Panc1 (cell line): Measurements from ENCODE around the gene CENPU. TPM values are rescaled to one million over a fixed set of nuclear protein-coding genes. Genes with fewer than 3 reads are reported as not detected.

Source experiments
- ATAC-seq: fragments of 200-7000 bp; cut with Tn5 transposase; 2 replicates; pipeline ENCODE4 v1.9.1; 2020; ENCODE audit warnings: mild to moderate bottlenecking, moderate library complexity
- BruUV-seq: library from RNA; stranded (reverse); fragments of 400-500 nt; replicated peaks from 2 replicates; lab custom pipeline; 2021; lab: Mats Ljungman, UMichigan
- CTCF ChIA-PET: fragments of 300-600 bp; sonication (Branson Sonifier 250); formaldehyde crosslinking; loops from one replicate; lab custom pipeline; 2022; ENCODE audit warnings: antibody characterized with exemption; lab: Charles Lee
- POLR2A ChIA-PET: fragments of 300-600 bp; sonication (Branson Sonifier 250); formaldehyde crosslinking; loops from one replicate; lab custom pipeline; 2022; ENCODE audit warnings: antibody characterized with exemption; lab: Charles Lee
- DNase-seq: peaks from one replicate; pipeline ENCODE4 v3.0.0-alpha.2; 2010; ENCODE audit warnings: low read depth, low spot score
- H3K27ac ChIP-seq: 2 replicates; pipeline ENCODE4 v1.5.1; 2011; ENCODE audit warnings: mild to moderate bottlenecking, low read length, inconsistent platforms
- H3K27me3 ChIP-seq: fragments of 200-500 bp; sonication (Bioruptor generic); 2 replicates; pipeline ENCODE4 v1.6.0; 2014; ENCODE audit warnings: low read length, inconsistent platforms; ENCODE audit not compliant: control insufficient read depth, insufficient read depth
- H3K36me3 ChIP-seq: fragments of 200-500 bp; sonication (Bioruptor generic); 2 replicates; pipeline ENCODE4 v1.5.1; 2014; ENCODE audit warnings: inconsistent platforms, mild to moderate bottlenecking, low read length, moderate library complexity; ENCODE audit not compliant: control insufficient read depth, insufficient read depth
- H3K4me1 ChIP-seq: 2 replicates; pipeline ENCODE4 v1.5.1; 2011; ENCODE audit warnings: inconsistent platforms, mild to moderate bottlenecking, low read length, moderate library complexity; ENCODE audit not compliant: control insufficient read depth, insufficient read depth
- H3K4me3 ChIP-seq, 2 experiments: 2 replicates each; pipeline ENCODE4 v1.5.1; 2011 to 2012; ENCODE audit warnings: low read depth in 2 of 2, low read length in 2 of 2, mild to moderate bottlenecking in 2 of 2, inconsistent platforms in 1 of 2, moderate library complexity in 1 of 2
- H3K9me3 ChIP-seq: fragments of 200-500 bp; sonication (Bioruptor generic); 2 replicates; pipeline ENCODE4 v1.5.1; 2014; ENCODE audit warnings: low read depth, mild to moderate bottlenecking, inconsistent platforms, low read length, moderate library complexity; ENCODE audit not compliant: control insufficient read depth, insufficient read depth
- POLR2AphosphoS5 ChIP-seq: IDR thresholded peaks from 2 replicates; pipeline ENCODE4 v1.6.1; 2012; ENCODE audit warnings: mild to moderate bottlenecking, low read depth, low read length, moderate library complexity
- SIN3A ChIP-seq: IDR thresholded peaks from 2 replicates; pipeline ENCODE4 v1.6.1; 2012; ENCODE audit warnings: low read depth, mild to moderate bottlenecking, low read length, moderate library complexity, borderline replicate concordance; ENCODE audit not compliant: insufficient read depth
- TCF7L2 ChIP-seq: IDR thresholded peaks from 2 replicates; pipeline ENCODE4 v1.6.1; 2011; ENCODE audit warnings: mild to moderate bottlenecking, low read depth, low read length, inconsistent platforms
- in situ Hi-C: cut with HindIII; loops from 2 replicates; pipeline ENCODE4 v1.10.0; 2016; ENCODE audit warnings: low sequenced_read_pairs, low pct_unique_long_range_greater_than_20kb
- intact Hi-C: fragments of 100-400 bp; cut with micrococcal nuclease; formaldehyde crosslinking; loops from one replicate; pipeline ENCODE4 v1.10.0; 2022; ENCODE audit not compliant: unreplicated experiment
- total RNA-seq: library from RNA; stranded (reverse); gene quantifications from one replicate; pipeline ENCODE4 v1.2.1, GENCODE V29; 2021; ENCODE audit not compliant: unreplicated experiment
- TF ChIP-seq, protein P1 (sequence below): fragments of 450-650 bp; IDR thresholded peaks from 2 replicates; pipeline ENCODE4 v1.5.1; 2017; ENCODE audit warnings: mild to moderate bottlenecking
- TF ChIP-seq, protein P2 (sequence below), 2 experiments: IDR thresholded peaks; 2 replicates each; pipeline ENCODE4 v1.6.1; 2011 to 2012; ENCODE audit warnings: low read depth in 2 of 2, control low read depth in 1 of 2, low read length in 1 of 2, mild to moderate bottlenecking in 1 of 2, moderate library complexity in 1 of 2; ENCODE audit not compliant: insufficient read depth in 1 of 2

The CENPU gene
- total RNA-seq, 1 experiment from 2014 or later: 16.6 TPM

DNA sequence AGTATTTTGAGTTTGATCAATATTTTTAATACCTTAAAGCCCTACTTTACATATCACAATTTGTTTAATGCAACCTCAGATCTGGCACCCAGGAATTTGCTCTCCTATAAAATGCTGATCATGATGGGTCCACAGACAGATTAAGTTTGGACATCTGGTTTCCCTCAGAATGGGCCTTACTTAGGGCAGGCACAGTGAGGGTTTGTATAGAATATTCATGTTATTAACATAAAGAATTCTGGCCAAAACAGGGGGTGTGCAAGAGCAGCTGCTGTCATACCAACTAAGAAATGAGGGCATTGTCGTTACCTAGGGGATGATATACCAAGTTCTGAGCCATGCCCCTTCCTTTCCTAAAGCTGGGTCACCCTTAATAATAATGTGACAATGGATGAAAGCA is 37.5 kb upstream of the CENPU start:
- CTCF ChIA-PET: no interaction called here
- in situ Hi-C loops: no loop called here
- intact Hi-C loops: no loop called here
- H3K4me3 ChIP-seq: no peak overlapping the region
- no peaks in the 10 kb centered on the region for H3K4me1 ChIP-seq
- H3K27ac ChIP-seq: no peak overlapping the region
- ATAC-seq (no peak), DNase-seq (no peak)
- no peaks in the 10 kb centered on the region for H3K9me3 ChIP-seq
- no peak for TF ChIP-seq TCF7L2
- no peaks in the 10 kb centered on the region for H3K27me3 ChIP-seq
- POLR2A ChIA-PET: no interaction called here
- H3K36me3 ChIP-seq: no peaks in the 10 kb centered on the region
- no TSS peak for BruUV-seq

DNA sequence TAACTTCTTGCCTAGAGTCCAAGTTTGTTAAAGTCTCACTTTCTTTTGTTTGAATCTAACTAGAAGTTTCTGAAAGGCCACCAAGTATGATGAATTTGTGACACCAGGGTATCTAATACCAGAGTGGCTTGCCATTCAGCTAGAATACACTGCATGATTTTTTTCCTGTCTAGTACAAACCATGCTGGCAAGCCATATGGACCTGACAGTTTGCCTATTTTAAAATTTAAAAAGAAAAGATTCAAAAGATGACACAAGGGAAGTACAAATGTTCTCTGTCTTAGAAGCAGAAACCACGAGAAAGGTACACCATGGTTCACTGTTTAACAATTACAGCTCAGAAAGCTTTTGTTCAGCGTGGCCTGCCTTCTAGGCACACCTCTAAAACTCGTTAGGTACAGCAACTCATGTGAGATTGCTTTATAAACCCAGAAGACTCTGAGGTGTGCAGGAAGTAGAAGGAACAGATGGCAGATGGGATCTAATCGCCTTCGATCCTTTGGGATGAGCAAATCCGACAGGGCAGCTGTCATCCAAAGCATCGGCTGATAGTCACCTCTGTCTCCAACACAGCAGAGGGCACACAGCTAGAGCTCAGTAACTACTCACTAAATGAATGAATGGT is 35.4 kb upstream of the CENPU start:
- no TSS peak for BruUV-seq
- H3K4me3 ChIP-seq: no peak overlapping the region
- H3K36me3 ChIP-seq: no peaks in the 10 kb centered on the region
- no peak for ATAC-seq
- H3K27ac ChIP-seq: no peak overlapping the region
- no peaks in the 10 kb centered on the region for H3K4me1 ChIP-seq
- no peak for TF ChIP-seq TCF7L2
- TF ChIP-seq, protein P1, sequence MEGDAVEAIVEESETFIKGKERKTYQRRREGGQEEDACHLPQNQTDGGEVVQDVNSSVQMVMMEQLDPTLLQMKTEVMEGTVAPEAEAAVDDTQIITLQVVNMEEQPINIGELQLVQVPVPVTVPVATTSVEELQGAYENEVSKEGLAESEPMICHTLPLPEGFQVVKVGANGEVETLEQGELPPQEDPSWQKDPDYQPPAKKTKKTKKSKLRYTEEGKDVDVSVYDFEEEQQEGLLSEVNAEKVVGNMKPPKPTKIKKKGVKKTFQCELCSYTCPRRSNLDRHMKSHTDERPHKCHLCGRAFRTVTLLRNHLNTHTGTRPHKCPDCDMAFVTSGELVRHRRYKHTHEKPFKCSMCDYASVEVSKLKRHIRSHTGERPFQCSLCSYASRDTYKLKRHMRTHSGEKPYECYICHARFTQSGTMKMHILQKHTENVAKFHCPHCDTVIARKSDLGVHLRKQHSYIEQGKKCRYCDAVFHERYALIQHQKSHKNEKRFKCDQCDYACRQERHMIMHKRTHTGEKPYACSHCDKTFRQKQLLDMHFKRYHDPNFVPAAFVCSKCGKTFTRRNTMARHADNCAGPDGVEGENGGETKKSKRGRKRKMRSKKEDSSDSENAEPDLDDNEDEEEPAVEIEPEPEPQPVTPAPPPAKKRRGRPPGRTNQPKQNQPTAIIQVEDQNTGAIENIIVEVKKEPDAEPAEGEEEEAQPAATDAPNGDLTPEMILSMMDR: no peak
- no peak for TF ChIP-seq POLR2AphosphoS5
- TF ChIP-seq, protein P2, sequence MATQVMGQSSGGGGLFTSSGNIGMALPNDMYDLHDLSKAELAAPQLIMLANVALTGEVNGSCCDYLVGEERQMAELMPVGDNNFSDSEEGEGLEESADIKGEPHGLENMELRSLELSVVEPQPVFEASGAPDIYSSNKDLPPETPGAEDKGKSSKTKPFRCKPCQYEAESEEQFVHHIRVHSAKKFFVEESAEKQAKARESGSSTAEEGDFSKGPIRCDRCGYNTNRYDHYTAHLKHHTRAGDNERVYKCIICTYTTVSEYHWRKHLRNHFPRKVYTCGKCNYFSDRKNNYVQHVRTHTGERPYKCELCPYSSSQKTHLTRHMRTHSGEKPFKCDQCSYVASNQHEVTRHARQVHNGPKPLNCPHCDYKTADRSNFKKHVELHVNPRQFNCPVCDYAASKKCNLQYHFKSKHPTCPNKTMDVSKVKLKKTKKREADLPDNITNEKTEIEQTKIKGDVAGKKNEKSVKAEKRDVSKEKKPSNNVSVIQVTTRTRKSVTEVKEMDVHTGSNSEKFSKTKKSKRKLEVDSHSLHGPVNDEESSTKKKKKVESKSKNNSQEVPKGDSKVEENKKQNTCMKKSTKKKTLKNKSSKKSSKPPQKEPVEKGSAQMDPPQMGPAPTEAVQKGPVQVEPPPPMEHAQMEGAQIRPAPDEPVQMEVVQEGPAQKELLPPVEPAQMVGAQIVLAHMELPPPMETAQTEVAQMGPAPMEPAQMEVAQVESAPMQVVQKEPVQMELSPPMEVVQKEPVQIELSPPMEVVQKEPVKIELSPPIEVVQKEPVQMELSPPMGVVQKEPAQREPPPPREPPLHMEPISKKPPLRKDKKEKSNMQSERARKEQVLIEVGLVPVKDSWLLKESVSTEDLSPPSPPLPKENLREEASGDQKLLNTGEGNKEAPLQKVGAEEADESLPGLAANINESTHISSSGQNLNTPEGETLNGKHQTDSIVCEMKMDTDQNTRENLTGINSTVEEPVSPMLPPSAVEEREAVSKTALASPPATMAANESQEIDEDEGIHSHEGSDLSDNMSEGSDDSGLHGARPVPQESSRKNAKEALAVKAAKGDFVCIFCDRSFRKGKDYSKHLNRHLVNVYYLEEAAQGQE (IDR thresholded peaks at IDR 0.05; ENCODE audit: insufficient read depth in 1 of 2, low read depth in 2 of 2, low read length in 1 of 2): no peak
- no peak for DNase-seq
- no peaks in the 10 kb centered on the region for H3K27me3 ChIP-seq
- no peaks in the 10 kb centered on the region for H3K9me3 ChIP-seq
- in situ Hi-C loops: no loop called here
- ChIA-PET POLR2A (no interaction called here), CTCF (no interaction called here)
- intact Hi-C loops: no loop called here

DNA sequence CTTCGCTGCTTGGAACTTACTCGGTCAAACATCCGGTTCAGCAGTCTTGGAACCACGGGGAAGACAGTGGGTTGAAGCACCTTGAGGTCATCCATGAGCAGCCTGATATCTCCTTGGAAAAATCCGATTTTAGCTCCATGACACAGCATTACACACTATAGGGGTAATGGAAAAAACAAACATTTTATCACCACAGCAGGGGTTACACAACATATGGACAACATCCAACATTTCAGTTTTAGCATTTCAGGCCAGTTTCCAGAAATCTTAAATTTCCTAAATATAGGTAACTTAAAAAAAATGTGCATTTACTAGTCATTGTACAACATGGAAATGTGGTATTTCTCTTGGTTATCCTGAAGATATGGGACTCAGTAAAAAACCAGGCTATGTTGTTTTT is 34.4 kb upstream of the CENPU start:
- BruUV-seq: no TSS peak
- Histone ChIP-seq H3K4me3 (no peak overlapping the region), H3K4me1 (no peaks in the 10 kb centered on the region), H3K9me3 (no peaks in the 10 kb centered on the region), H3K27me3 (no peaks in the 10 kb centered on the region), H3K36me3 (no peaks in the 10 kb centered on the region), H3K27ac (no peak overlapping the region)
- DNase-seq (no peak), ATAC-seq (no peak)
- TF ChIP-seq POLR2AphosphoS5 (no peak), TCF7L2 (no peak), SIN3A (no peak)
- TF ChIP-seq, protein P1: no peak
- TF ChIP-seq, protein P2 (IDR thresholded peaks at IDR 0.05; ENCODE audit: insufficient read depth in 1 of 2, low read depth in 2 of 2, low read length in 1 of 2): no peak
- ChIA-PET POLR2A (no interaction called here), CTCF (no interaction called here)
- in situ Hi-C loops: no loop called here
- intact Hi-C loops: no loop called here
